Activated CD4-positive, alpha-beta T cell treated with anti-CD3 and anti-CD28 coated beads, Interleukin-2, amount 50 U/mL, for 48 hours (primary cell): Measurements from ENCODE around the gene GPR151.
A peak's percentile ranks its signal among the peaks of the same experiment; 100 is the strongest.
"Not testable (repeated sequence)": the region's sequence is repeated elsewhere in the genome, so short reads cannot be mapped to it uniquely, and the experiment has no call there.

ENCODE experiments used
- DNase-seq, 2 experiments: peaks; one replicate each; pipeline ENCODE4 v3.0.0-alpha.2; 2020

Gene GPR151

GRCh38 chr5:146516151-146516475, at the start of gene GPR151:
Gene GPR151 (minus strand): TSS chr5:146516190. CDS start chr5:146516113, 77 bp downstream.
- no peak for DNase-seq

GRCh38 chr5:146564007-146564762, 48.2 kb upstream of the GPR151 start:
- no peak for DNase-seq

- DNase-seq: no peak
These were observed 46.5 kb upstream of the GPR151 start for GRCh38 chr5:146562461-146562860.

GRCh38 chr5:146561711-146562110, 45.7 kb upstream of the GPR151 start:
- DNase-seq: no peak

DNA sequence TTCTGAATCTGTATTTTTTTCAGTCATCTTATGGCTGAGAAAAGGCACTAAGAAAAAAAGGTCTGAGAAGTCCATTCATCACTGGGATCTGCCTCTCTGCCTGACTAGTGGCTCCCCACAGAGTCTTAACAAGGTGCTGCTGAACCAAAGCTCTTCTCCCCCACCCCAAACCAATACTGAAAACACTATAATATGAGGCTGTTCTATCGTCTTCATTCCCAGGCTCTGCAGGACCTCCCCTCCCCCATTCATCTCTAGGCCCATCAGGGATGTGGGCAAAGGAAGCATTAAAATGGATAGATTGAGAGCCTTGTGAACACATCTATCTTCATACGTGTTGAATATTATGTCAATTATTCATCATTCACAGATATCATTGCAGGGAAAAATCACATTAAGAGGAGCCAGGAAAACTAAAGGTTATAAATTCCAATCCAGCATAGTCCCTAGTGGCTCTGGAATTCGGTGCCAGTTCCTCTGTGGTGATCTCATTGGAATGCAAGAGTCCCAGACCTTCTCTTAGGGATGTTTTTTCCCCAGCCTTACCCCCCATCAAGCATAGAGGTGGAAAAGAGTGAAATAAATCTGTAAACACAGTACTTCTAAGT, 44.3 kb upstream of the GPR151 start:
- no peak for DNase-seq

GRCh38 chr5:146556884-146557283, 40.9 kb upstream of the GPR151 start:
- not testable (repeated sequence) for DNase-seq

- no peak for DNase-seq
These were observed 37.5 kb upstream of the GPR151 start for GRCh38 chr5:146553446-146553845.

DNA sequence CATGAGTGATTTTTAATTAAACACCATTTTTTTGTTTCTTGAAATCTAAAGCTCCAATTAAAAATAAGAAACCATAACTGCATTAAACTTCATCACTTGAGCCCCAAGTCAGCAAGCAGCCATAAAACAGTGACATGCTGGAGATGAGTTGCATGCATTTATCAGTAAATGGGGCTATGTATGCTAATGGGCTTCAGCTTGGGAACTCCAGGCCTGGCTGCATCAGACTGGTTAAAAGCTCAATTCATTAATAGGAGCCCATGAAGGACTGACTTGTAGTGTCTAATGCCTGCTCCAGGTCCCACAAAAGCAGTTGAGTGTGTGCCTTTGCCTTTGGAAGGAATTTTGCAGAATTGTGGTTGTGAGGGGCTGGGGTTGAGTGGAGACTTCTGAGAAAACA, 33.6 kb upstream of the GPR151 start:
- DNase-seq: no peak

DNA sequence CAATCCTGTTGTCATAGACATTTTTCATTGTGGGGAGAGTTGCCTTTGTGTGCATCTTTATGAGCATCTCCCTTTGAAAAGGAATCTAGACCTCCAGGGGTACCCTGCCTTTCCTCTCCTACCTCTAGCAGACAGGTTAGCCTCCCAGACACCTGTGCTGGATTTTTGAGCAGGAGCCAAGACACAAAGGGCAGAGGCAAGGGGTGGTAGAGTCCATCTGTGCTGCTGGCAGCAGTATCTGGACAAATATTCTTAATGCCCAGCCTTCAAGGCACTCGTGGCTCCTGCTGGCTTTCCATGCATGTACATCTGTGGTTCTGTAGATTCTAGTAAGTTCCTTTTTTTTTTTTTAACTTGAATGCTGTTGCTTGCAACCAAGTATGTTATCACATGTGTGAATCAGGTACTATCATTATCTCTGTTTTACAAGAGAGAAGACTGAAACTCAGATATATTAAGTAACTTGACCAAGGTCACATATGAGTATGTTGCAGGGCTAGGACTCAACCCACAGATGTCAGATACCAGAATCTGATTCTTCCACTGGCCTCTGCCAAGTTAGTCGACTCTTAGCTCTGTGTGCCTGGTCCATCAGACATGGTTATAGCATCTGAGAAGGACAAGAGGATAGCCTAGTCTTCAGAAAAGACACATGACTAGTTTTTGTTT, 32.9 kb upstream of the GPR151 start:
- DNase-seq: no peak

GRCh38 chr5:146544232-146544631, 28.2 kb upstream of the GPR151 start:
- DNase-seq: no peak

DNA sequence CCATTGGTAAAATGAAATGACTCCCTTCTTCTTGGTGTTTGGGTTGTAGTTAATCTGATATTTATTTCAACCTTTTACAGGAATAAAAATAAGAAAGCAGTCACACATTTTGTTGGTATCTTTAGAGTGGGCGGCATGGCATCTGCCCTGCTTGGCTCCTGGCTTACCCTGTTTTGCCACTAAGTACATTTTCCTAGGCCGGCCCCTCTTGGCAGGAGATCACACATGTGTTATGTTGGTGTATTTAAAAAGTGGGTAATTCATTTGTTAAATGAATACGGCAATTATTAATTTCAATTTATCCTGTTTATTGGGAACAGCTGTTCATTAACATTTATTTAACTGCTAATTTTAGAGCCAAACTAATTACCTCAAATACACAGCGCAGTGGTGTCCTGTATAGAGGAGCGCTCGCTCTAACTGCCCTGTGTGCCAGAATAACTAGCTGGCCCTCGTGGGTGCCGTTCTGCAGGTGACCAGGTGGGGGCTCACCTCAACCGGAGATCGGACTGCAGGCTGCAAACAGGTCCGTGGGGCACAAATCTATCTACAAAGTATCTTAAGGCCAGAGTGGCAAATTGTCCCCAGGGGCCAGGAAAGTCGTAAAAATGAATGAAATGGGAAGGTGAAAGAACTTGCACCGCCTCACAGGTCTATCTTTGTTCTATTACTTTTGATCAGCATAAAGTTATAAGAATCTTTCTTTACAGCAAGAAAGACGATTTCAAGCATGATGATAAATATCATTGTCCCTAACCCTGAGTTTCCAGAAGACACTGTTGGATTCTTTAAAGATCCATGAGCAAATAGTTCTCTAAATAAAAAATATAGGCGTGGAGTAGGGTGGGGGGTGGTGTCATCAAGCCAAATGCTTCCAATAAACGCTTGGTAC, 26.2 kb upstream of the GPR151 start:
- peak; percentile 74 to 81 for DNase-seq

- no peak for DNase-seq
These were observed 24.4 kb upstream of the GPR151 start for GRCh38 chr5:146540414-146540813.

GRCh38 chr5:146539973-146540372, 24.0 kb upstream of the GPR151 start:
- DNase-seq: no peak

DNA sequence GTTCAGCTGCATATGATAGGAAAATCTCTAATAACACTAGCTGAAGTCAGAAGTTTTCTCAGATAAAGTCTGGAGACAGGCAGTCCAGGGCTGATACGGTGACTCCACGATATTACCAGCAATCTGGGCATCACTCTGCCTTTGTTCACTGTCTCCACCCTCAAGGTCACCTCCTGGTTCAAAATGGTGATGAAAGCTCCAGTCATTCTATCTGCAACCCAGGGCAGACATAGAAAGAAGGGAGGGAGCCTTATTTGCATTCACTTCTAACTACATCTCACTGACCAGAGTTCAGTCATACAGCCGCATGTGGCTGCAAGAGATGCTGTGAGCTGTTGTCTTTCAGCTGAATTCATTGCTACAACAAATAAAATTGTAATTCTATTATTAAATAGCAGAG, 22.4 kb upstream of the GPR151 start:
- DNase-seq: no peak

GRCh38 chr5:146533882-146534281, 17.9 kb upstream of the GPR151 start:
- no peak for DNase-seq

DNA sequence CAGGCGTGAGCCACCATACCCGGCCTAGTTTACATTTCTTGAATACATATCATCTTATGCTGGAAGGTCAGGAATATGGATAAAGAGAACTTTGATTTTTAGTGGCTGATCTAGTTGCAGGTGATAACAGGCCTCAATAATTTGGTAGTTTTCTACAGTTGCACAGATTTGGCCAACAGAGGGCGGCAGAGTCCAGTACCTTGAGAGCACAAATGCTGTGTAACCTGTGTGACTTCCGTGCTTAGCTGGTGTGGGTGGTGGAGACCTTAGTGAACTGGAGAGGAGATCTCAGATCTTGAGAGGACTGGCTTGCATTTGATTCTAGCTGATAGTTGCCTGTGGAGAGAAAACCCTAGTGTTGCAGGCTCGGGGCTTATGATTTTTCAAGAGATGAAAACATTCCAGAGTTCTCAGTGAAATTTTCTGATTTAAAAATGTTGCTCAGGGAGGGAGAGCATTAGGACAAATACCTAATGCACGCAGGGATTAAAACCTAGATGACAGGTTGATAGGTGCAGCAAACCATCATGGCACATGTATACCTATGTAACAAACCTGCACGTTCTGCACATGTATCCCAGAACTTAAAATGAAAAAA, 17.4 kb upstream of the GPR151 start:
- peak; percentile 80 to 84 for DNase-seq

- DNase-seq: no peak
These were observed 14.0 kb upstream of the GPR151 start for GRCh38 chr5:146529984-146530383.

DNA sequence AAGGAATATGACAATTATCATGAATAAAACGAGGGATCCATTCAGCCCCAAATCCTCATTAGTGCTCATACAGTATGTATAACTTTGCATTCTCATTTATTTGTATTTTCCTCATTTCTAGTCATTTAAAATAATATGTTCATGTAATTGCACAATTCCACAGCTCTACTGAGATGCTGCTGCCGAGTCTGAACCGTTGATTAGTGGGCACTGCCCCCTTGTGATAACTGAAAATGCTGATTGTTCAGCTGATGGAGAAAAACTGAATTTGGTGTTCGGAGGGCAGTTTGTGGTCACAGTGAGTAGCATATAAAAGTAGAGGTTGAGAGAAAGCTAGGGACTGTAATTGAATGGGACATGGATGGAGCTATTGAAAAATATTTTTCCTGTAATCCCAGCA, 12.2 kb upstream of the GPR151 start:
- DNase-seq: no peak

GRCh38 chr5:146527785-146528184, 11.8 kb upstream of the GPR151 start:
- DNase-seq: no peak

DNA sequence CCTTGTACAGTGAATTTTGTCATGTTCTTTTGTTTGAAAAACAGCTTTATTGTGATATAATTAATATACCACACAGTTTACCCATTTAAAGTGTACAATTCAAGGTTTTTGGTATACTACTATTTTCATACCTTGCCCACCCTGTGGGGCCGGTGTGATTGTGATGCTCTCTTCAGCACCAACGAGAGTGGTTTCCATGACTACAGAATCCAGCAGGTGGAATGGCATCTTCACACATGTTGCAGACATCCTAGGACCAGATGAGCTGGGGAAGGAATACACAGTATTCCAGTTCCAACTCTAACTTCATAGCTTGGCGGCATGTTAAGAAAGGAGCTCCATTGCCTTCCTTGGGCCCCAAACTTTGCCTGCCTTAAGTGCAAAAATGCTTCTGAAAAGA, 7.7 kb upstream of the GPR151 start:
- DNase-seq: no peak

GRCh38 chr5:146521403-146522106, 5.6 kb upstream of the GPR151 start:
- no peak for DNase-seq

DNA sequence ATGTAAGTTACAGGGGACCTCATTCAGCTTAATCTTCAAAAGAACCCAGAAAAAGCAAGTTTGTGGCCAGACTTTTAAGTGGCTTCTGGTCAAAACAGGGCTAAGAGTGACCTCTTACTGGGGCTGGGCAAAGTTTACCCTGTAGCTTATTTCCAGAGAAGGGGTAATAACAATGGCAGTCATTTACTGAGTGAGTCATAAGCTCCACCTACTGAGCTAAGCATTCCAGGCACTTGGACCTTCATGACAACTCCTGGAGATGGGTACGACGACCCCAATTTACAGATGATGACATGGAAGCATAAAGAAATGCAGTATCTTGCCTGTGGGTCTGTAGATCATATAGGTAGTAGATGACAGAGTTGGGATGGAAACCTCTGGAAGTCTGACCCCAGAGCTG, 4.7 kb upstream of the GPR151 start:
- no peak for DNase-seq
